NCI-H748 (cell line): ENCODE measurements around the gene SREK1.
A peak's percentile ranks its signal among the peaks of the same experiment; 100 is the strongest.
"Not testable (repeated sequence)": the region's sequence is repeated elsewhere in the genome, so short reads cannot be mapped to it uniquely, and the experiment has no call there.

Experiments used
- DNase-seq: peaks from one replicate; lab custom pipeline; 2025; ENCODE audit not compliant: unreplicated experiment; lab: John Stamatoyannopoulos, UW

SREK1 gene

GRCh38 chr5:66222455-66222854 is 78.4 kb downstream of the SREK1 start:
- peak; percentile 12 for DNase-seq

DNA sequence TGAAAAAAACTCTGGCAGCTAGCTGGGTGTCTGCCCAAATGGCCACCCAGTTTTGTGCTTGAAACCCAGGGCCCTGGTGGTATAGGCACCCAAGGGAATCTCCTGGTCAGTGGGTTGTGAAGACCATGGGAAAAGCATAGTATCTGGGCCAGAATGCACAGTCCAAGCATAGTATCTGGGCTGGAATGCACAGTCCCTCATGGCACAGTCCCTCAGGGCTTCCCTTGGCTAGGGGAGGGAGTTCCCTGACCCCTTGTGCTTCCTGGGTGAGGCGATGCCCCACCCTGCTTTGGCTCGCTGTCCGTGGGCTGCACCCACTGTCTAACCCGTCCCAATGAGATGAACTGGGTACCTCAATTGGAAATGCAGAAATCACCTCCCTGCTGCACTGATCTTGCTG is 78.8 kb downstream of the SREK1 start:
- not testable (repeated sequence) for DNase-seq

GRCh38 chr5:66223637-66224036 is 79.5 kb downstream of the SREK1 start:
- peak; percentile 48 for DNase-seq

DNA sequence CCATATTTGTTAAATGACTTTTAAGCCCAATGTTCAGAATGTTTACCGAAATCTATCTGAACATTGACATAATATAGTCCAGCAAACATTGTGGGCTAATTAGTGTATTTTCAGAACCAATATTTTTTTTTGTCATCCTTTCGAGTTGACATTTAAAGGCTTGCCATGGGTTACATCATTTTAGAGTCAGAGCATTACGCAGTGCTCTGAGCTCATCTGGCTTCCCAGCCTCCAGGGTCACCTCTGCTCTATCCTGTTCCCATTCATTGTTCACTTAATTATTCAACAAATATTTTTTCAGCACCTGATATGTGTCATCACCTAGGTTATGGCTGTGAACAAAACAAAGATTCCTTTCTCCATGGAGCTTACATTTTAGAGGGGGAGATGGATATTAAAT is 80.2 kb downstream of the SREK1 start:
- peak; percentile 88 for DNase-seq

DNA sequence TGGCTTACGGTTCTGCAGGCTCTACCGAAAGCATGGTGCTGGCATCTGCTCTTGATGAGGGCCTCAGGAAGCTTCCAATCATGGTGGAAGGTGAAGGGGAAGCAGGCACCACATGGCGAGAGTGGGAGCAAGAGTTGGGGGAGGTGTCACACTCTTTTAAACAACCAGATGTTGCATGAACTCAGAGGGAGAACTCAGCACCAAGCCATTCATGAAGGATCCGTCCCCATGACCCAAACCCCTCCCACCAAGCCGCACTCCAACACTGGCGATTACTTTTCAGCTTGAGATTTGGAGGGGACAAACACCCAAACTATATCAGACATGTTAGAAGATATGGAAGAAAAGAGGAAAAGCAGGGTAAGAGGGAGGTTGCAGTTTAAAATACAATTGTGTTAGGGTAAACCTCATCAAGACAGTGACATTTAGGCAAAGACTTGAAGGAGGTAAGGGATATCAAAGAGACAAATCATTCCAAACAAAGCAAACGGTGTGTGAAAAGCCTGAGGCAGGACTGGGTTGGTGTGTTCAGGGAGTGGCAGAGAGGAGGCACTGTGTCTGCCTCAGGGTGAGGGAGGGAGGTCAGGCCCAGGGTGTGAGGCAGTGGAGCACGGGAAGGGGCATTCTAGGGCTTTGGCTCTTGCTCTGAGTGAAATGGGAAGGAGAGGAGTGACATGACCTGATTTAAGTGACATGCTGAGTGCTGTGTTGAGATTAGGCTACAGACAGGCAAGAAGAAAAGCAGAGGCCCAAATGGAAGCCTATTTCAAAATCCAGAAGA is 80.9 kb downstream of the SREK1 start:
- DNase-seq = peak; percentile 68

- peak; percentile 82 for DNase-seq
Measured at GRCh38 chr5:66230551-66230950, 86.5 kb downstream of the SREK1 start.

DNA sequence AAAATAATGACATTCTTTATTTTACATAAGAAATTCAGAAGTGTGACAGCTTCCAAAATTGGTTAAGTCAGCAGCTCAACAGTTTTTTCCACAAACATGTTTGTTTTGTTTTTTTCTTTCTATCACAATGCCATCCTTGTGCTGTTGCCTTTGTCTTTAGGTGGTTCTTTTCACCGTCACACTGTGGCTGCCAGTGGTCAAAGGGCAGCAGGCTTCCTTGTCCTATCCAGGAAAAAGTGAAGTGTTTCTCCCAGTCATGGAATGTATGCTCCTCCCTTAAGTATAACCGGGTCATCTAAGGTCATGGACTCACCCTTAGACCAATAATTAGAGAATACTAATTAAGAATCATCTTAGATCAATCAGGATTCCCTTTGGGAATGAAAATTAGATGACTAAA is 87.4 kb downstream of the SREK1 start:
- DNase-seq = no peak

DNA sequence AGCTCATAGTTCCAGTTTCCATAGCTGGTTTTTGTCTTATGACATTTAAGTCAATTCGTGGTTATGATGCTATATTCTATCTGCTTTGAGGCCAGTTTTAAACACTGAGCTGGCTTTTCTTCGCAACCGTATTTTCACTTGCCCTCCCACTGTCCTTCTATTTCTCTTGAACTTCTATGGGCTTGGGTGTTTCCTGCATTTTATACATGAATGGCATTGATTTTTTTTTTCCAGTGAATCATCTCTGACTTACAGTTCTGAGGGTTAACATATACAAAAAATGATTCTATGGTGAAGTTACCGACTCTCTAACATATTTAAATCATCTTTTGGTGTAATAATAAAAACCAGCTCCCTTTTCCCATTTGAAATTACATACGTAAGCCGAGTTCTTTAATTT is 88.2 kb downstream of the SREK1 start:
- DNase-seq = no peak

DNA sequence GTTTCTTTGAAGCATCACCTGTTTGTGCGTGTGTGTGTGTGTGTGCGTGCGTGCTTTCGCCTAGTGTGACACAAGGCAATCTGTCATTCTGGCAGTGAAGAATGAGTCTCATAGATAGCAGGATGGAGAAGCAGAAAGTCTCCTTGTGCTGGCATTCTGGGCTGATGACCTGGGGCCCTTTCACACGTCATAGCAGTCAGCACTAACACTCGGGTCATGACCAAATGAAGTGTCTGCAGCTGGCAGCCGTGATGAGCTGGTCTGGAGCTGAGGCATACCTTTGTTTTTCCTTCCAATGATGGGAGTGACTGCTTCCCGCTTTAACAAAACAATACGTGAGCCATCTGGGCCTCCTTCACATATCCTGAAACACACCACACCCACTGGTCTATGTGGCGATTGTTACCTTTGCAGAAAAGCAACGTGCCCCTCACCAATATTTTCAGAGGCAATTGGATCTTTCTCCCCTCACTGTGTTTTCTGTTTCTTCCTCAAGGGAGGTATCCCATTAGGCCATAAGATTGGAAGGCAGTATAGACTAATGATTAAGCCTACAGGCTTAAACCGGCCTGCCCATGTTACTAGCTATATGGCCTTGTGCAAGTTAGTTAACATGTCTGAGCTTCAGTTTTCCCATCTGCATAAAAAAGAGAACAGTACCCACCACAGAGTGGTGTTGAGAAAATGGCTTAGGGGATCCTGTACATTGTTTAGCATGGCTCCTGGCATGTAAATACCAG is 88.8 kb downstream of the SREK1 start:
- DNase-seq = peak; percentile 91
